IPS-11a (cell line): ENCODE measurements around the gene RRP1B.
"Not testable (repeated sequence)": the region's sequence is repeated elsewhere in the genome, so short reads cannot be mapped to it uniquely, and the experiment has no call there.

ENCODE experiments used
- H3K4me3 ChIP-seq: one replicate; pipeline ENCODE4 v1.5.1; 2013; ENCODE audit warnings: low read depth, low read length, control low read depth

The RRP1B gene

GRCh38 chr21:43659136-43660000 is at the start of gene RRP1B, which contains the start of gene HSF2BP:
Gene RRP1B (plus strand): TSS chr21:43659560. CDS start chr21:43659665, 105 bp downstream.
Gene HSF2BP (minus strand): TSS chr21:43659488. CDS start chr21:43658096, 1,392 bp downstream.
- peak within 1 kb of the TSS; percentile 91 for H3K4me3 ChIP-seq

- H3K4me3 ChIP-seq = no peak overlapping the region
These were observed 47.6 kb upstream of the RRP1B start for GRCh38 chr21:43611598-43612369.

- H3K4me3 ChIP-seq = no peak overlapping the region
These were observed 45.4 kb upstream of the RRP1B start for GRCh38 chr21:43613755-43614638.

- no peak overlapping the region for H3K4me3 ChIP-seq
These were observed 44.5 kb upstream of the RRP1B start for GRCh38 chr21:43614839-43615238.

- H3K4me3 ChIP-seq = not testable (repeated sequence)
These were observed 42.5 kb upstream of the RRP1B start for GRCh38 chr21:43616861-43617260.

- H3K4me3 ChIP-seq = no peak overlapping the region
These were observed 40.4 kb upstream of the RRP1B start for GRCh38 chr21:43618940-43619339.

- H3K4me3 ChIP-seq = no peak overlapping the region
These were observed 40.0 kb upstream of the RRP1B start for GRCh38 chr21:43619344-43619743.

- H3K4me3 ChIP-seq = no peak overlapping the region
These were observed 39.5 kb upstream of the RRP1B start for GRCh38 chr21:43619856-43620255.

GRCh38 chr21:43622796-43623195 is 36.6 kb upstream of the RRP1B start:
- no peak overlapping the region for H3K4me3 ChIP-seq

GRCh38 chr21:43623588-43623987 is 35.8 kb upstream of the RRP1B start:
- no peak overlapping the region for H3K4me3 ChIP-seq

GRCh38 chr21:43624339-43624738 is 35.0 kb upstream of the RRP1B start:
- H3K4me3 ChIP-seq = no peak overlapping the region

GRCh38 chr21:43626390-43626789 is 33.0 kb upstream of the RRP1B start:
- H3K4me3 ChIP-seq = no peak overlapping the region

- no peak overlapping the region for H3K4me3 ChIP-seq
These were observed 31.8 kb upstream of the RRP1B start for GRCh38 chr21:43627527-43627926.

GRCh38 chr21:43631411-43632107 is 27.8 kb upstream of the RRP1B start:
- no peak overlapping the region for H3K4me3 ChIP-seq

- H3K4me3 ChIP-seq = no peak overlapping the region
These were observed 26.9 kb upstream of the RRP1B start for GRCh38 chr21:43632373-43632905.

- H3K4me3 ChIP-seq = no peak overlapping the region
These were observed 24.7 kb upstream of the RRP1B start for GRCh38 chr21:43634618-43635017.

- H3K4me3 ChIP-seq = no peak overlapping the region
These were observed 23.9 kb upstream of the RRP1B start for GRCh38 chr21:43635436-43635835.

- no peak overlapping the region for H3K4me3 ChIP-seq
These were observed 21.7 kb upstream of the RRP1B start for GRCh38 chr21:43637530-43638158.

GRCh38 chr21:43639470-43640353 is 19.6 kb upstream of the RRP1B start:
- no peak overlapping the region for H3K4me3 ChIP-seq
